Left ventricle myocardium inferior (tissue), 1 donor: Measurements from ENCODE around the gene UBE2L3. TPM values are rescaled to one million over a fixed set of nuclear protein-coding genes. Genes with fewer than 3 reads are reported as not detected.
"Not testable (repeated sequence)": the region's sequence is repeated elsewhere in the genome, so short reads cannot be mapped to it uniquely, and the experiment has no call there.

Source experiments
- DNase-seq: peaks from one replicate; pipeline ENCODE4 v3.0.0-alpha.2; 2020
- H3K27ac ChIP-seq: fragments of 200-600 bp; replicated peaks from 2 replicates; pipeline ENCODE4 v1.8.0; 2021
- H3K27me3 ChIP-seq: fragments of 200-600 bp; 2 replicates; pipeline ENCODE4 v1.8.0; 2021; ENCODE audit warnings: low read depth
- H3K36me3 ChIP-seq: fragments of 200-600 bp; 2 replicates; pipeline ENCODE4 v1.8.0; 2021
- H3K4me1 ChIP-seq: fragments of 200-600 bp; 2 replicates; pipeline ENCODE4 v1.8.0; 2021
- H3K4me3 ChIP-seq: fragments of 200-600 bp; 2 replicates; pipeline ENCODE4 v1.8.0; 2021; ENCODE audit warnings: mild to moderate bottlenecking, moderate library complexity
- H3K9me3 ChIP-seq: fragments of 200-600 bp; replicated peaks from 2 replicates; pipeline ENCODE4 v1.8.0; 2021
- intact Hi-C: fragments of 100-400 bp; cut with micrococcal nuclease; formaldehyde crosslinking; loops from one replicate; pipeline ENCODE4 v1.11.0; 2022
- total RNA-seq: library from RNA; stranded (reverse); fragmentation: NEBNext Ultra II Directional; extraction: Animal tissue kit (Norgen Biotek cat#: 25700); gene quantifications from one replicate; pipeline ENCODE4 v1.2.1, GENCODE V29; 2021
- TF ChIP-seq, protein P1 (sequence below): fragments of 200-600 bp; IDR thresholded peaks from 2 replicates; pipeline ENCODE4 v1.8.0; 2021; ENCODE audit warnings: antibody characterized with exemption, mild to moderate bottlenecking, borderline replicate concordance
- donor health status: DM: no; HTN: yes; CAD: no; lungs with severe emphysema.

Gene UBE2L3
- total RNA-seq, 1 donor from 2014 or later, result 54.5 TPM

DNA sequence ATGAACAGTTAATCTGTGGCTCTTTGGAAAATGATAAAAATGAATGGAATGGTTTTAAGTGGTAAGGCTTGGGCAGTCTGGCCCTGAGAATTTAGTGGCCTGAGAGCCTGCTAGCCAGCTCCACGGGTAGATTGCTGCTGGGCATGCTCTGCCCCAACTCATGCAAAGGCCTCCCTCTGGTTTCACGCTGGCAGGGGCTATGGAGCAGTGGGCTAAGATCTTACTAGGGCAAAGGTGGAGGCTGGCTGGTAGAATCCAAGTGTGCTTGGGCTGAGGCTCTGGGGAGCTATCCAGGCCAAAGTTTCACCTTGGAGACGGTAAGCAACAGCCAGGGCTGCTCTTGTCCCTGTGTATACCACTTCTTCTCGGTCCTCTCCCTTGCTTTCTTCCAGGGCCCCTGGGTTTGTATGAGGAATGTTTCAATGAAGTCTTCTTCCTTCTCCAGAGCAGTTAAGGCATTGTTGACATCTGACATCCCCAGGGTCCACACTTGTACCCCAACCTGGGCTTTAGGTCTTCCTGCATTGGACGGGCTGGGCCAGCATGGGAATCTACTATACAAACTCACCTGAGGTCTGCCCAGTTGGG, 27.4 kb downstream of the UBE2L3 start:
- intact Hi-C loops, result no loop called here
- Histone ChIP-seq H3K9me3 (no peaks in the 10 kb centered on the region), H3K27ac (peak overlapping the region; percentile 65), H3K4me3 (peak overlapping the region; percentile 4), H3K36me3 (peaks cover 49% of the 10 kb centered on the region), H3K27me3 (no peaks in the 10 kb centered on the region), H3K4me1 (peaks cover 66% of the 10 kb centered on the region)
- TF ChIP-seq, protein P1, sequence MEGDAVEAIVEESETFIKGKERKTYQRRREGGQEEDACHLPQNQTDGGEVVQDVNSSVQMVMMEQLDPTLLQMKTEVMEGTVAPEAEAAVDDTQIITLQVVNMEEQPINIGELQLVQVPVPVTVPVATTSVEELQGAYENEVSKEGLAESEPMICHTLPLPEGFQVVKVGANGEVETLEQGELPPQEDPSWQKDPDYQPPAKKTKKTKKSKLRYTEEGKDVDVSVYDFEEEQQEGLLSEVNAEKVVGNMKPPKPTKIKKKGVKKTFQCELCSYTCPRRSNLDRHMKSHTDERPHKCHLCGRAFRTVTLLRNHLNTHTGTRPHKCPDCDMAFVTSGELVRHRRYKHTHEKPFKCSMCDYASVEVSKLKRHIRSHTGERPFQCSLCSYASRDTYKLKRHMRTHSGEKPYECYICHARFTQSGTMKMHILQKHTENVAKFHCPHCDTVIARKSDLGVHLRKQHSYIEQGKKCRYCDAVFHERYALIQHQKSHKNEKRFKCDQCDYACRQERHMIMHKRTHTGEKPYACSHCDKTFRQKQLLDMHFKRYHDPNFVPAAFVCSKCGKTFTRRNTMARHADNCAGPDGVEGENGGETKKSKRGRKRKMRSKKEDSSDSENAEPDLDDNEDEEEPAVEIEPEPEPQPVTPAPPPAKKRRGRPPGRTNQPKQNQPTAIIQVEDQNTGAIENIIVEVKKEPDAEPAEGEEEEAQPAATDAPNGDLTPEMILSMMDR, result no peak
- DNase-seq, result no peak

DNA sequence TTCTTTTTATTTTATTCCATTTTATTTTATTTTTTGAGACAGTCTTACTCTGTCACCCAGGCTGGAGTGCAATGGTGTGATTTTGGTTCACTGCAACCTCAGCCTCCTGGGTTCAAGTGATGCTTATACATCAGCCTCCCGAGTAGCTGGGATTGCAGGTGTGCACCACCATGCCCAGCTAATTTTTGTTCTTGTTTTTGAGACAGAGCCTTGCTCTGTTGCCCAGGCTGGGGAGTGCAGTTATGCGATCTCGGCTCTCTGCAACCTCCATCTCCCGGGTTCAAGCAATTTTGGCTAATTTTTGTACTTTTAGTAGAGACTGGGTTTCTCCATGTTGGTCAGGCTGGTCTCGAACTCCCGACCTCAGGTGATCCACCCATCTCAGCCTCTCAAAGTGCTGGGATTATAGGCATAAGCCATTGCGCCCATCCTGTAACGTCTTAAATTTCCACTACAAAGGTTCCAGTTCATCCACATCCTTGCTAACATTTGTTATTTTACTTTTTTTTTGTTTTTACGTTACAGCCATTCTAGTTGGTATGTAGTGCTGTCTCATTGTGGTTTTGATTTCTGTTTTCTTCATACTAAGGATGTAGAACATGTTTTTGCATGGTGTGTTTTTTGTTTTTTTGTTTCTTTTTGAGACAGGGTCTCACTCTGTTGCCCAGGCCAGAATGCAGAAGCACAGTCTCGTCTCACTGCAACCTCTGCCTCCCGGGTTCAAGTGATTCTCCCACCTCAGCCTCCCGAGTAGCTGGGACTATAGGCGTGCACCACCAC, 29.0 kb downstream of the UBE2L3 start:
- DNase-seq, intact Hi-C loops, H3K4me3 ChIP-seq, H3K27ac ChIP-seq, H3K27me3 ChIP-seq, H3K9me3 ChIP-seq: not testable (repeated sequence)
- Histone ChIP-seq H3K36me3 (peaks cover 49% of the 10 kb centered on the region), H3K4me1 (peaks cover 50% of the 10 kb centered on the region)

DNA sequence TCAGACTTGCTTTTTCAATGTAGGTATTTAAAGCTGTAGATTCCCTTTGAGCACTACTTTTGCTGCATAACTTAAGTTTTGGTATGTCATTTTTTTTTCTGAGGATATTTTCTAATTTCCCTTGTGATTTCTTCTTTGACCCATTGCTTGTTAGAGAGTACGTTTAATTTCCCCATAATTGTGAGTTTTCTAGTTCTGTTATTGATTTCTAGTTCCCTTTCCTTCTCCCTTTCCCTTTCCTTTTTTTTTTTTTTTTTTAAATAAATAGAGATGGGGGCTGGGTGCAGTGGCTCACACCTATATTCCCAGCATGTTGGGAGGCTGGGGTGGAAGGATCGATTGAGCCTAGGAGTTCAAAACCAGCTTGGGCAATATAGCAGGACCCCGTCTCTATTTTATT, 30.8 kb downstream of the UBE2L3 start:
- Histone ChIP-seq H3K4me1 (peaks cover 42% of the 10 kb centered on the region), H3K9me3 (no peaks in the 10 kb centered on the region), H3K27ac (no peak overlapping the region), H3K4me3 (no peak overlapping the region), H3K27me3 (no peaks in the 10 kb centered on the region), H3K36me3 (peaks cover 41% of the 10 kb centered on the region)
- TF ChIP-seq, protein P1, result no peak
- intact Hi-C loops, result no loop called here
- no peak for DNase-seq

DNA sequence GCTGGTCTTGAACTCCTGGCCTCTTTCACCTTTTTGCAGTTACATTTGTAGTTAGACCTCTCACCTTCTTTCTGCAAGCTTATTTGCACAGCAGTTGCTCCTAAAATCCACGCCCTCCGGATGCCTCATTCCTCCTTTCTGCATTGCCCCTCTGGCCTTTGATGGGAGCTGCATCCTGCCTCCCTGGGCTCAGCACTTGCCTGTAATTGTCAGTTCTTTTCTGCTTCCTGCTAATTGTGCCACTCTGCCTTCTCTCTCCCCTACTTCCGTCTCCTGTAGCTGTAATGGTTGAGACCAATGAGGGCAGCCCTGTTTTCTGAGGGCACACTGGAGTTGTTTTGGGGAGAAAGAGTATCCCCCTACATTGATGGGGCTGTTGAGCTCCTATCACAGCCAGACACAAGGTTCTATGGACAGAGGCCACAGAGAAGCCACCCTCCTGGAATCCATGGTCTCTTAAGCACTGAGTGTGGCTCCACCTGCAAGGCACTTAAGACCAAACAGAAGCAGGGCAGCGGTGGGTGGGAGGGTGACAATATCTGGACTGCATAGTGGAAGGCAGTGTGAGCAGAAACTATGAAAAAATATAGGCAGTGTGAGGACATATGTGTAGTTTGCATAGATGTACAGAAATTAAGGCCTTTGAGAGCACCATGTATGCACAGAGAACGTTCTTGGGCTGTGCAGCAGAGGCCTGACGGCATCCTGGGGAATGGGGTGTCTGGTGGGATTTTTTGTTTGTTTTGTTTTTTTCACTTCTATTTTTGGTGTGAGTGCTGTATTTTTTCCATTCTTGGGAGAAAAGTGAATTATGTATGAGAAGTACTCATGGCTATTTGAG, 31.8 kb downstream of the UBE2L3 start:
- Histone ChIP-seq H3K36me3 (peaks cover 32% of the 10 kb centered on the region), H3K4me1 (peaks cover 33% of the 10 kb centered on the region), H3K4me3 (no peak overlapping the region), H3K27me3 (no peaks in the 10 kb centered on the region), H3K27ac (no peak overlapping the region), H3K9me3 (no peaks in the 10 kb centered on the region)
- DNase-seq, result no peak
- TF ChIP-seq, protein P1, result no peak
- intact Hi-C loops, result no loop called here

DNA sequence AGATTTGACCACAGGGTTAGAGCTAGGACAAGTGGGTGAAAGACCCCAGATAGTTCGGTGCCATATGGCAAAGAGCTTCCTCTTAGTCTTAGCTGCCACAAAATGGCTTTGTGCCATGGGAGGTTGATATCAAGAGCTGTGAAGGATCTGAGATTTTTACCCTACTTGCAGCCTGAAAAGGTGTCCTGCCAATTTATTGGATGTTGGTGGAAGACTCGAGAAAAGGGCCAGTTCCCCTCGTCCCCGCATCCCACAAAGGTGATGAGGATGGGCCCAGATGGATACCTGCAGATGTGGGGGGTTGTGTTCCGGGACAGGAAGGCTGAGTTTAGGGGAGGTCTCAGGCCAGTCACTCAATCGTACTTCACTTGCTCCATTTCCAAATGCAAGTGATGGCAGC, 35.1 kb downstream of the UBE2L3 start:
- no peaks in the 10 kb centered on the region for H3K36me3 ChIP-seq
- TF ChIP-seq, protein P1, result no peak
- no peaks in the 10 kb centered on the region for H3K9me3 ChIP-seq
- H3K27me3 ChIP-seq, result no peaks in the 10 kb centered on the region
- intact Hi-C loops, result no loop called here
- no peak overlapping the region for H3K27ac ChIP-seq
- DNase-seq, result no peak
- no peak overlapping the region for H3K4me3 ChIP-seq
- peaks cover 27% of the 10 kb centered on the region for H3K4me1 ChIP-seq
